HUES6 (cell line): Measurements from ENCODE around the gene VPS13D.

Source experiments
- H3K27ac ChIP-seq: 2 replicates; pipeline ENCODE4 v1.7.0; 2013; ENCODE audit warnings: low read depth, mild to moderate bottlenecking, low read length, inconsistent platforms
- H3K27me3 ChIP-seq: 2 replicates; pipeline ENCODE4 v1.6.1; 2013; ENCODE audit warnings: low read length; ENCODE audit not compliant: control insufficient read depth, insufficient read depth
- H3K36me3 ChIP-seq: 2 replicates; pipeline ENCODE4 v1.6.1; 2013; ENCODE audit warnings: low read length; ENCODE audit not compliant: control insufficient read depth, insufficient read depth
- H3K4me1 ChIP-seq: 2 replicates; pipeline ENCODE4 v1.6.1; 2013; ENCODE audit warnings: low read length; ENCODE audit not compliant: control insufficient read depth, insufficient read depth
- H3K4me3 ChIP-seq: 2 replicates; pipeline ENCODE4 v1.5.1; 2013; ENCODE audit warnings: low read depth, low read length
- H3K9ac ChIP-seq: one replicate; pipeline ENCODE4 v1.6.1; 2013; ENCODE audit warnings: mild to moderate bottlenecking, low read length
- H3K9me3 ChIP-seq: 2 replicates; pipeline ENCODE4 v1.6.1; 2013; ENCODE audit warnings: low read depth, low read length; ENCODE audit not compliant: control insufficient read depth, insufficient read depth

VPS13D gene

GRCh38 chr1:12185918-12186678, 43.7 kb upstream of the VPS13D start:
- H3K4me3 ChIP-seq = no peak overlapping the region
- no peak overlapping the region for H3K27ac ChIP-seq
- peaks cover 3% of the 10 kb centered on the region; the same call in 1 of the 2 replicates for H3K9me3 ChIP-seq
- no peaks in the 10 kb centered on the region for H3K36me3 ChIP-seq
- H3K9ac ChIP-seq = no peak overlapping the region
- no peaks in the 10 kb centered on the region for H3K27me3 ChIP-seq
- H3K4me1 ChIP-seq = peaks cover 6% of the 10 kb centered on the region; the same call in 1 of the 2 replicates

- no peaks in the 10 kb centered on the region for H3K27me3 ChIP-seq
- peaks cover 6% of the 10 kb centered on the region; the same call in 1 of the 2 replicates for H3K4me1 ChIP-seq
- H3K9ac ChIP-seq = no peak overlapping the region
- H3K4me3 ChIP-seq = no peak overlapping the region
- no peaks in the 10 kb centered on the region for H3K36me3 ChIP-seq
- H3K9me3 ChIP-seq = peaks cover 3% of the 10 kb centered on the region; the same call in 1 of the 2 replicates
- no peak overlapping the region for H3K27ac ChIP-seq
Observed at GRCh38 chr1:12186679-12186985, 43.2 kb upstream of the VPS13D start.

DNA sequence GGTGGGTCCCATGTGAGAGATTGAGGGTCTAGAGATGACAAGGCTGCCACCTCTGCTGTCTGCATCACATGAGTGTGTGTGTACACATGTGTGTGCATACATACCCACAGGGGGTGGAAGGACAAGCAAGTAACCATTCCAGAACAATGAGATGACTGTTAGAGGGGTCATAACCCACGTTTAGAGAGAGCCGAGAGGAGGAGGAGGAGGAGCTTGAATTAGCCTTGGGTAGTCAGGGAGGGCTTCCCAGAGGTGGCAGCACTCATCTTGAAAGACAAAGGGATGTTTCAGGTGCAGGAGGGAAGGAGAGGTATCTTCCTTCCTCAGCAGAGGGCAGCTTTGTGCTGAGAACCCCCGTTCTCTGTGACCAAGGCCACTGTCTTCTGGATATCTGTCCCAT, 41.7 kb upstream of the VPS13D start:
- Histone ChIP-seq H3K9ac (no peak overlapping the region), H3K27me3 (no peaks in the 10 kb centered on the region)

GRCh38 chr1:12188657-12189327, 41.0 kb upstream of the VPS13D start:
- Histone ChIP-seq H3K4me1 (peaks cover 6% of the 10 kb centered on the region; the same call in 1 of the 2 replicates), H3K36me3 (no peaks in the 10 kb centered on the region), H3K9me3 (peaks cover 3% of the 10 kb centered on the region; the same call in 1 of the 2 replicates), H3K4me3 (no peak overlapping the region), H3K9ac (no peak overlapping the region), H3K27ac (no peak overlapping the region), H3K27me3 (no peaks in the 10 kb centered on the region)

More for the DNA sequence above, 41.7 kb upstream of the VPS13D start:
- H3K4me1 ChIP-seq = peaks cover 6% of the 10 kb centered on the region; the same call in 1 of the 2 replicates
- H3K36me3 ChIP-seq = no peaks in the 10 kb centered on the region
- no peak overlapping the region for H3K4me3 ChIP-seq
- H3K27ac ChIP-seq = no peak overlapping the region
- H3K9me3 ChIP-seq = peaks cover 3% of the 10 kb centered on the region; the same call in 1 of the 2 replicates

- Histone ChIP-seq H3K27ac (no peak overlapping the region), H3K36me3 (no peaks in the 10 kb centered on the region), H3K9ac (no peak overlapping the region), H3K4me1 (peaks cover 5% of the 10 kb centered on the region; the same call in 1 of the 2 replicates), H3K27me3 (no peaks in the 10 kb centered on the region), H3K4me3 (no peak overlapping the region), H3K9me3 (peaks cover 3% of the 10 kb centered on the region; the same call in 1 of the 2 replicates)
Observed at GRCh38 chr1:12189328-12189682, 40.5 kb upstream of the VPS13D start.

DNA sequence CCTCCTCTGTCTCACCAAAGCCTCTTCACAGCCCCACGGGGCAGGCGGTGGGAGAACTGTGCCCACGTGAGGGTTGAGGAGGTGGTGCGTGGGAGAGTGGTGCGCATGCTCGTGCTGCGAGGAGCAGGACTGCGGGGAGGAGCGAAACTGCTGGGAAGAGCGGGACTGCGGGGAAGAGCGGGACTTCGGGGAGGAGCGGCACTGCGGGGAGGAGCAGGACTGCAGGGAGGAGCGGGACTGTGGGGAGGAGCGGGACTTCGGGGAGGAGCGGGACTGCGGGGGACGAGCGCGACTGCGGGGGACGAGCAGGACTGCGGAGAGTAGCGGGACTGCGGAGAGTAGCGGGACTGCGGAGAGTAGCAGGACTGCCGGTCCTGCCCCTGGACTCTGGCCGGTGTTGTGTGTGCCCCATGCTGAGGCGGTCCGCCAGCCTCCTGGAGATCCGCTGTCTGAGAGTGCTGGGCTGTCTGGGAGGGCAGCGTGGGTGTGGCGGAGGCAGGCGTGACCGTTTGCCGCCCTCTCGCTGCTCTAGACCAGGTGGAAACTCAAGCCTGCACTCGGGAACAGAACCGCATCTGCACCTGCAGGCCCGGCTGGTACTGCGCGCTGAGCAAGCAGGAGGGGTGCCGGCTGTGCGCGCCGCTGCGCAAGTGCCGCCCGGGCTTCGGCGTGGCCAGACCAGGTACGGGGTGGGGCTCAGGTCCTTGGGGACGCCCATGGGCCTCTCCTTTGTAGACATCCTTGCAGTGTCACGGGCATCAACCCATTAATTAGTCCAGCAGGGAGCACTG, 38.4 kb upstream of the VPS13D start:
- no peak overlapping the region for H3K27ac ChIP-seq
- H3K4me3 ChIP-seq = no peak overlapping the region
- H3K4me1 ChIP-seq = 0 out of 2 replicates have a peak, but pooled peaks cover 4% of the 10 kb centered on the region
- no peaks in the 10 kb centered on the region for H3K36me3 ChIP-seq
- no peak overlapping the region for H3K9ac ChIP-seq
- H3K9me3 ChIP-seq = no peaks in the 10 kb centered on the region
- H3K27me3 ChIP-seq = no peaks in the 10 kb centered on the region

DNA sequence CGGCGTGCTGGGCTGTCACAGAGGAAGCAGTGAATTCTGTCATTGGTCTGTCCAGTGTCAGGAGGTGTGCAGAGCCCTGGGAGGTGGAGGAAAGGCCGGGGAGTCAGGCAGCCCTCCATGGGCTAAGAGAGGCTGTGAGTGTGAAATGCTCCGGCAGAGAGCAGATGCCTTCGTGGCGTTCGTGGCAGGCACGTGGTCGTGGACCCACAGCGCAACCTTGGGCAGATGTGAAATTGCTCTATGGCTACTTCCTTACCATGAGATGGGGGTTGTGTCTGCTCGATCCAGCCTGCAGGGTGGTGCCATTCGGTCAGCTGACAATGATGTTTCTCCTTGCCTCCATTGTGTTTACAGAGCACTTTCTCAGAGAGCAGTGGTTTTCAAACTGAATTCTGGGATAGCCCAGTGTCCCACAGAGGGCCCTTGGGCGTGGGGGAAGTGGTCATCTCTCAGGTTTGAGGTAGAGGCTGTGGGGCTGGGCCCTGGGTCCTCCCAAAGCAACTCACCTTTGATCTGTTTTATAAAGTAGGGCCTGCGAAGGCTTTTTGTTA, 35.1 kb upstream of the VPS13D start:
- no peak overlapping the region for H3K9ac ChIP-seq

GRCh38 chr1:12195416-12195815, 34.4 kb upstream of the VPS13D start:
- Histone ChIP-seq H3K9me3 (no peaks in the 10 kb centered on the region), H3K27me3 (no peaks in the 10 kb centered on the region), H3K36me3 (no peaks in the 10 kb centered on the region), H3K4me1 (peaks cover 14% of the 10 kb centered on the region), H3K4me3 (no peak overlapping the region), H3K9ac (no peak overlapping the region), H3K27ac (no peak overlapping the region)

More for the DNA sequence above, 35.1 kb upstream of the VPS13D start:
- Histone ChIP-seq H3K27me3 (no peaks in the 10 kb centered on the region), H3K36me3 (no peaks in the 10 kb centered on the region), H3K27ac (no peak overlapping the region), H3K4me1 (peaks cover 14% of the 10 kb centered on the region), H3K9me3 (no peaks in the 10 kb centered on the region), H3K4me3 (no peak overlapping the region)

DNA sequence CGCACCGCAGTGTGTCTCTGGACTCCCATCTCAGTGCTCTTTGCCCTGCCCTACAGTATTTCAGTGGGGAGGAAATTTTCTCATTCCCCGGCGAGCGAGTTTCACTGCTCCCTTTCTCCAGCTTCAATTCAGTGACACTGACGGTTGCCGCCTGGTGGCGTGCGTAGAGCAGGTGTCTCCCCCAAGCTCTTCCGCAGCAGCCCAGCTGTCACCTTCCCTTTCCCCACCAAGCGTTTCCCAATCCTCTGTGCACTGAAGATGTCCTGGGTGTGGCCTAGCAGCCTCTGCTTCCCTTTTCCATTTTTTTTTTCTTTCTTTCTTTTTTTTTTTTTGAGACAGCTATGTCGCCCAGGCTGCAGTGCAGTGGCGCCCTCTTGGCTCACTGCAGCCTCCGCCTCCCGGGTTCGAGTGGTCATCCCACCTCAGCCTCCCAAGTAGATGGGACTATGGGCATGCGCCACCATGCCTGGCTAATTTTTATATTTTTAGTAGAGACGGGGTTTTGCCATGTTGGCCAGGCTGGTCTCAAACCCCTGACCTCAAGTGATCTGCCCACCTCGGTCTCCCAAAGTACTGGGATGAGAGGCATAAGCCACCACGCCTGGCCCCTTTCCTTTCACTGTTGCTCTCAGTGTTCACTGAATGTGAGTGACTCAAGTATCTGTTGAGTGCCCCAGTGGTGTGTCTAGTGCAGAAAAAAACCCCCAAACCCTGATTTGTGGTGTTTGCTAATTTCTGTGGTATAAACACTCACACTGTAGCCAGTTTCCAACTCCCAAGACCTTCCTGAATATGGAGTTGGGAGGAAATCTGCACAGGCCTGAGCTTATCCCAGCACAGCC, 33.0 kb upstream of the VPS13D start:
- no peak overlapping the region for H3K9ac ChIP-seq
- peaks cover 14% of the 10 kb centered on the region for H3K4me1 ChIP-seq
- H3K9me3 ChIP-seq = no peaks in the 10 kb centered on the region
- no peak overlapping the region for H3K27ac ChIP-seq
- H3K27me3 ChIP-seq = no peaks in the 10 kb centered on the region
- no peak overlapping the region for H3K4me3 ChIP-seq
- no peaks in the 10 kb centered on the region for H3K36me3 ChIP-seq

- Histone ChIP-seq H3K36me3 (no peaks in the 10 kb centered on the region), H3K9ac (no peak overlapping the region), H3K9me3 (no peaks in the 10 kb centered on the region), H3K4me1 (peaks cover 14% of the 10 kb centered on the region), H3K27me3 (no peaks in the 10 kb centered on the region), H3K4me3 (no peak overlapping the region), H3K27ac (no peak overlapping the region)
Observed at GRCh38 chr1:12197483-12197880, 32.3 kb upstream of the VPS13D start.
